GM21723 (cell line): Measurements from ENCODE around the gene ZNF75A.
"Not testable (repeated sequence)": the region's sequence is repeated elsewhere in the genome, so short reads cannot be mapped to it uniquely, and the experiment has no call there.

Experiments
- ATAC-seq: cut with Tn5 transposase; IDR thresholded peaks from one replicate; pipeline ENCODE4 v1.9.1; 2021; ENCODE audit warnings: mild to moderate bottlenecking, moderate library complexity; ENCODE audit not compliant: unreplicated experiment

The ZNF75A gene

GRCh38 chr16:3305109-3306068, at the start of gene ZNF75A, which contains the start of gene TIGD7:
Gene ZNF75A, plus strand, starts transcription at chr16:3305497. Its CDS starts 2,932 bp downstream, at chr16:3308429.
Gene TIGD7, minus strand, starts transcription at chr16:3305430. Its CDS starts 4,816 bp downstream, at chr16:3300614.
- peak; percentile 94 for ATAC-seq

- ATAC-seq = no peak
Measured at GRCh38 chr16:3256146-3256865, 49.0 kb upstream of the ZNF75A start, which contains the start of gene MEFV. Gene MEFV, minus strand, starts transcription at chr16:3256633. Its CDS starts 46 bp downstream, at chr16:3256587.

- no peak for ATAC-seq
Measured at GRCh38 chr16:3256866-3257465, 48.3 kb upstream of the ZNF75A start.

GRCh38 chr16:3259836-3260235, 45.5 kb upstream of the ZNF75A start:
- no peak for ATAC-seq

GRCh38 chr16:3262517-3262916, 42.8 kb upstream of the ZNF75A start:
- no peak for ATAC-seq

GRCh38 chr16:3264137-3265036, 40.9 kb upstream of the ZNF75A start:
- peak; percentile 88 for ATAC-seq

GRCh38 chr16:3266873-3267537, 38.3 kb upstream of the ZNF75A start:
- no peak for ATAC-seq

- no peak for ATAC-seq
Measured at GRCh38 chr16:3268294-3268693, 37.0 kb upstream of the ZNF75A start.

- ATAC-seq = not testable (repeated sequence)
Measured at GRCh38 chr16:3270718-3271117, 34.6 kb upstream of the ZNF75A start.

- not testable (repeated sequence) for ATAC-seq
Measured at GRCh38 chr16:3271281-3271680, 34.0 kb upstream of the ZNF75A start.

- ATAC-seq = no peak
Measured at GRCh38 chr16:3274490-3274889, 30.8 kb upstream of the ZNF75A start.

GRCh38 chr16:3274947-3275346, 30.4 kb upstream of the ZNF75A start:
- ATAC-seq = no peak

GRCh38 chr16:3276679-3277078, 28.6 kb upstream of the ZNF75A start:
- no peak for ATAC-seq

GRCh38 chr16:3281222-3281820, 24.0 kb upstream of the ZNF75A start:
- ATAC-seq = no peak

GRCh38 chr16:3282103-3282729, 23.1 kb upstream of the ZNF75A start:
- ATAC-seq = peak; percentile 33

- ATAC-seq = peak; percentile 84
Measured at GRCh38 chr16:3282730-3283542, 22.4 kb upstream of the ZNF75A start, which contains the start of gene ZNF263. Gene ZNF263, plus strand, starts transcription at chr16:3283491. Its CDS starts 328 bp downstream, at chr16:3283819.

- ATAC-seq = no peak
Measured at GRCh38 chr16:3283543-3284447, 21.5 kb upstream of the ZNF75A start.
